ENCODE results near the gene SNTA1.

GRCh38 chr20:33388268-33388667 lies 55.3 kb downstream of the SNTA1 start:
- TF ChIP-seq CTCF (IDR thresholded peaks at IDR 0.05): no peak
- no peak for TF ChIP-seq POLR2A (IDR thresholded peaks at IDR 0.05)
